GM12878 (cell line): ENCODE results near the gene KRT86. TPM values are rescaled to one million over a fixed set of nuclear protein-coding genes. Genes with fewer than 3 reads are reported as not detected.

Source experiments
- ATAC-seq: fragments of 200-7000 bp; cut with Tn5 transposase; 3 replicates; pipeline ENCODE4 v1.9.1; 2020; ENCODE audit warnings: mild to moderate bottlenecking, moderate library complexity
- BruUV-seq: library from RNA; stranded (reverse); fragments of 400-500 nt; replicated peaks from 2 replicates; lab custom pipeline; 2021; lab: Mats Ljungman, UMichigan
- CTCF ChIA-PET: fragments of 300-600 bp; sonication (Branson Sonifier 250); formaldehyde crosslinking; extraction: SDS; loops from one replicate; lab custom pipeline; 2021; ENCODE audit warnings: inconsistent platforms; lab: Yijun Ruan, JAX
- POLR2A ChIA-PET: fragments of 350-600 bp; formaldehyde crosslinking; extraction: SDS; loops from one replicate; lab custom pipeline; 2021; ENCODE audit warnings: inconsistent platforms; lab: Charles Lee
- RAD21 ChIA-PET: fragments of 300-600 bp; sonication (Branson Sonifier 250); formaldehyde crosslinking; loops from one replicate; lab custom pipeline; 2023; ENCODE audit warnings: antibody characterized with exemption; ENCODE audit not compliant: unreplicated experiment; lab: Charles Lee
- SMC1A ChIA-PET: fragments of 300-600 bp; sonication (Branson Sonifier 250); formaldehyde crosslinking; loops from one replicate; lab custom pipeline; 2023; ENCODE audit not compliant: unreplicated experiment, uncharacterized antibody; lab: Charles Lee
- DNase-seq: peaks from one replicate; pipeline ENCODE4 v3.0.0-alpha.2; 2011; ENCODE audit warnings: low read depth, low spot score
- FAIRE-seq: peaks from 3 replicates; lab custom pipeline; 2011; peaks lifted over from hg19 to GRCh38; lab: Jason Lieb, UNC
- H2AFZ ChIP-seq: 2 replicates; pipeline ENCODE4 v1.6.0; 2011; ENCODE audit warnings: low read depth, low read length, control low read depth; ENCODE audit not compliant: control insufficient read depth
- H3K27ac ChIP-seq: 2 replicates; pipeline ENCODE4 v1.5.1; 2011; ENCODE audit warnings: control low read depth; ENCODE audit not compliant: control insufficient read depth, insufficient read depth
- H3K27me3 ChIP-seq, 2 experiments: replicated peaks in 1 of 2; 2 replicates each; pipeline versions ENCODE4 v1.6.0 to v1.6.1; 2011; ENCODE audit warnings: low read length in 1 of 2; ENCODE audit not compliant: control insufficient read depth in 2 of 2, insufficient read depth in 2 of 2
- H3K36me3 ChIP-seq, 2 experiments: 2 replicates each; pipeline ENCODE4 v1.5.1; 2011; ENCODE audit warnings: low read length in 1 of 2; ENCODE audit not compliant: control insufficient read depth in 2 of 2, insufficient read depth in 2 of 2
- H3K4me1 ChIP-seq: 2 replicates; pipeline ENCODE4 v1.6.1; 2011; ENCODE audit warnings: mild to moderate bottlenecking, low read length, moderate library complexity, mixed read lengths; ENCODE audit not compliant: control insufficient read depth, insufficient read depth
- H3K4me2 ChIP-seq: 2 replicates; pipeline ENCODE4 v1.6.0; 2011; ENCODE audit warnings: control low read depth; ENCODE audit not compliant: control insufficient read depth, insufficient read depth
- H3K4me3 ChIP-seq: fragments of 200-600 bp; sonication (generic); 2 replicates; pipeline ENCODE4 v1.5.1; 2016
- H3K79me2 ChIP-seq: 2 replicates; pipeline ENCODE4 v1.6.0; 2011; ENCODE audit warnings: low read length; ENCODE audit not compliant: control insufficient read depth, insufficient read depth
- H3K9ac ChIP-seq: 2 replicates; pipeline ENCODE4 v1.8.0; 2011; ENCODE audit warnings: low read length, control low read depth, mixed read lengths; ENCODE audit not compliant: control insufficient read depth, insufficient read depth
- H3K9me3 ChIP-seq: replicated peaks from 3 replicates; pipeline ENCODE4 v1.5.1; 2011; ENCODE audit warnings: mild to moderate bottlenecking, low read length; ENCODE audit not compliant: control insufficient read depth, insufficient read depth
- H4K20me1 ChIP-seq: 2 replicates; pipeline ENCODE4 v1.6.0; 2011; ENCODE audit not compliant: control insufficient read depth, insufficient read depth
- BCL11A ChIP-seq: IDR thresholded peaks from 2 replicates; pipeline ENCODE4 v1.6.1; 2011; ENCODE audit warnings: low read depth, low read length
- CEBPB ChIP-seq, 2 experiments: fragments of 150-350 bp in 1 of 2; IDR thresholded peaks; 2 replicates each; pipeline ENCODE4 v1.6.1; 2012 to 2014; ENCODE audit warnings: low read depth in 2 of 2, low read length in 2 of 2, borderline replicate concordance in 1 of 2, inconsistent platforms in 1 of 2
- FOS ChIP-seq: IDR thresholded peaks from 3 replicates; pipeline ENCODE4 v1.6.1; 2011; ENCODE audit warnings: borderline replicate concordance; ENCODE audit not compliant: insufficient read length; ENCODE audit errors: extremely low read depth
- HCFC1 ChIP-seq: fragments of 150-350 bp; IDR thresholded peaks from 2 replicates; pipeline ENCODE4 v1.6.1; 2014; ENCODE audit warnings: low read length
- KDM1A ChIP-seq: fragments of 200-600 bp; sonication (generic); IDR thresholded peaks from 2 replicates; pipeline ENCODE4 v1.6.1; 2016; ENCODE audit warnings: borderline replicate concordance
- LARP7 ChIP-seq: fragments of 450-650 bp; IDR thresholded peaks from 2 replicates; pipeline ENCODE4 v1.6.1; 2017; ENCODE audit warnings: mild to moderate bottlenecking
- MYC ChIP-seq: IDR thresholded peaks from 2 replicates; pipeline ENCODE4 v1.6.1; 2011; ENCODE audit warnings: mild to moderate bottlenecking, low read length, moderate library complexity, inconsistent platforms; ENCODE audit not compliant: insufficient read depth, insufficient replicate concordance, insufficient read length, severe bottlenecking
- NFXL1 ChIP-seq: fragments of 450-650 bp; IDR thresholded peaks from 2 replicates; pipeline ENCODE4 v1.6.1; 2017; ENCODE audit warnings: antibody characterized with exemption, mild to moderate bottlenecking, borderline replicate concordance
- SUPT20H ChIP-seq: IDR thresholded peaks from 2 replicates; pipeline ENCODE4 v1.6.1; 2011; ENCODE audit warnings: low read depth, mild to moderate bottlenecking, low read length, moderate library complexity, borderline replicate concordance; ENCODE audit not compliant: control insufficient read depth
- TBL1XR1 ChIP-seq: IDR thresholded peaks from 2 replicates; pipeline ENCODE4 v1.6.1; 2012; ENCODE audit warnings: low read depth, low read length, improper control_type of control experiment
- TCF3 ChIP-seq: IDR thresholded peaks from 2 replicates; pipeline ENCODE4 v1.6.1; 2012; ENCODE audit warnings: low read depth, mild to moderate bottlenecking, low read length, borderline replicate concordance; ENCODE audit not compliant: insufficient read depth
- TCF7 ChIP-seq: IDR thresholded peaks from 2 replicates; pipeline ENCODE4 v1.6.1; 2014; ENCODE audit warnings: antibody characterized with exemption, borderline replicate concordance
- ZSCAN29 ChIP-seq: fragments of 450-650 bp; IDR thresholded peaks from 2 replicates; pipeline ENCODE4 v1.6.1; 2017; ENCODE audit warnings: mild to moderate bottlenecking, moderate library complexity
- WGBS: methylation state at CpG from one replicate; pipeline ENCODE4 v1.1.6; 2016; ENCODE audit warnings: low lambda C conversion rate; ENCODE audit not compliant: insufficient replicate concordance, insufficient coverage; ENCODE audit errors: missing lambda C conversion rate; 5-methylcytosine and 5-hydroxymethylcytosine counted together
- in situ Hi-C: fragments of 300-500 bp; cut with MboI; formaldehyde crosslinking; loops from 9 replicates; pipeline ENCODE4 v1.14.3; 2018; ENCODE audit warnings: mixed read lengths
- intact Hi-C: fragments of 100-400 bp; cut with micrococcal nuclease; formaldehyde crosslinking; loops from one replicate; pipeline ENCODE4 v1.14.2; 2022; ENCODE audit not compliant: unreplicated experiment
- polyA plus RNA-seq, 11 experiments: library from polyadenylated mRNA; depleted of rRNA in 4 of 11; unstranded in 6 of 11; stranded (reverse) in 5 of 11; fragments of >200 nt; fragmentation: Nextera tagmentation in 4 of 11; fragmentation: Illumina TruSeq in 1 of 11; extraction: Ambion mirVana in 4 of 11; extraction: Trizol in 1 of 11; gene quantifications; 1 replicate in 1 of 11; 2 replicates in 10 of 11; pipeline versions ENCODE4 v1.2.1 to v1.2.3, GENCODE V29; 2011 to 2016; ENCODE audit warnings: inconsistent platforms in 2 of 11, missing spikeins in 2 of 11, low read depth in 1 of 11
- total RNA-seq, 4 experiments: library from RNA; depleted of rRNA in 3 of 4; stranded (reverse); fragments of >200 nt in 3 of 4; fragmentation: Illumina TruSeq in 1 of 4; extraction: Trizol in 1 of 4; gene quantifications; 2 replicates each; pipeline versions ENCODE4 v1.2.1 to v1.2.3, GENCODE V29; 2013 to 2021
- TF ChIP-seq, protein P1 (sequence below): IDR thresholded peaks from 2 replicates; pipeline ENCODE4 v1.6.1; 2012; ENCODE audit warnings: low read depth, low read length, improper control_type of control experiment
- TF ChIP-seq, protein P2 (sequence below): IDR thresholded peaks from 2 replicates; pipeline ENCODE4 v1.6.1; 2012; ENCODE audit warnings: improper control_type of control experiment, low read depth, low read length; ENCODE audit not compliant: insufficient replicate concordance

KRT86 gene
- total and polyA plus RNA-seq, 10 of the 15 experiments (the other 5 are each of a cell fraction or from before 2014, with no cell fraction given), result 0.11 to 0.54 (median 0.18) TPM; not detected in 4

DNA sequence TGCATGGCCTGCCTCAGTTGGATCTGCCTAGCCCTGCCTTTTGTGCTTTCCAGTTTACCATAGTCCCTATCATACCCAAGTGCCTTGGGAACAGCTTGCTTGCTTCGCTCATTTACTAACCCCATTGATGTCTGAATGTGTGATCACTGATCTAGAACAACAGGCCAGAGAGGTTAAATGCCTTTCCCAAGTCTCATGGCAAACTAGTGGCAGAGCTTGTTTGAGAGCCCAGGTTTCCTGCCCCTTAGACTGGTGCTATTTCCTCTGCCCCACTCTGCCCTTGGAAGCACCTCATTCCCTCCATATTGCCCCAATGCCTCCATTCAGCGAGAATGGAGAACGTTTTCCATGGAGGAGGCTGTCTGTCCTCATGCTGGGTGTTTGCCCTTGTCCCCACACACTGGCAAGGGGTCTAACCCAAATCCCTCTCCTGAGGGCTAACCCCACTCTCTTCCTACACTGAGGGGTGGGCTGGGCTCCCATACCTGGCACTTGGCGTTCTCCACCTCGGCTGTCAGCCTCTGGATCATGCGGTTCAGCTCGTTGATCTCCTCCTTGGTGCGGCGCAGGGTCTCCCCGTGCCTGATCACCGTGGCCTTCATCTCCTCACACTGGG is 21.6 kb upstream of the KRT86 start (continued):
- TF ChIP-seq TCF3 (no peak), LARP7 (no peak), MYC (no peak), FOS (no peak), NFXL1 (no peak), BCL11A (no peak), KDM1A (no peak)
- TF ChIP-seq, protein P1, sequence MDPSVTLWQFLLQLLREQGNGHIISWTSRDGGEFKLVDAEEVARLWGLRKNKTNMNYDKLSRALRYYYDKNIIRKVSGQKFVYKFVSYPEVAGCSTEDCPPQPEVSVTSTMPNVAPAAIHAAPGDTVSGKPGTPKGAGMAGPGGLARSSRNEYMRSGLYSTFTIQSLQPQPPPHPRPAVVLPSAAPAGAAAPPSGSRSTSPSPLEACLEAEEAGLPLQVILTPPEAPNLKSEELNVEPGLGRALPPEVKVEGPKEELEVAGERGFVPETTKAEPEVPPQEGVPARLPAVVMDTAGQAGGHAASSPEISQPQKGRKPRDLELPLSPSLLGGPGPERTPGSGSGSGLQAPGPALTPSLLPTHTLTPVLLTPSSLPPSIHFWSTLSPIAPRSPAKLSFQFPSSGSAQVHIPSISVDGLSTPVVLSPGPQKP, result no peak

DNA sequence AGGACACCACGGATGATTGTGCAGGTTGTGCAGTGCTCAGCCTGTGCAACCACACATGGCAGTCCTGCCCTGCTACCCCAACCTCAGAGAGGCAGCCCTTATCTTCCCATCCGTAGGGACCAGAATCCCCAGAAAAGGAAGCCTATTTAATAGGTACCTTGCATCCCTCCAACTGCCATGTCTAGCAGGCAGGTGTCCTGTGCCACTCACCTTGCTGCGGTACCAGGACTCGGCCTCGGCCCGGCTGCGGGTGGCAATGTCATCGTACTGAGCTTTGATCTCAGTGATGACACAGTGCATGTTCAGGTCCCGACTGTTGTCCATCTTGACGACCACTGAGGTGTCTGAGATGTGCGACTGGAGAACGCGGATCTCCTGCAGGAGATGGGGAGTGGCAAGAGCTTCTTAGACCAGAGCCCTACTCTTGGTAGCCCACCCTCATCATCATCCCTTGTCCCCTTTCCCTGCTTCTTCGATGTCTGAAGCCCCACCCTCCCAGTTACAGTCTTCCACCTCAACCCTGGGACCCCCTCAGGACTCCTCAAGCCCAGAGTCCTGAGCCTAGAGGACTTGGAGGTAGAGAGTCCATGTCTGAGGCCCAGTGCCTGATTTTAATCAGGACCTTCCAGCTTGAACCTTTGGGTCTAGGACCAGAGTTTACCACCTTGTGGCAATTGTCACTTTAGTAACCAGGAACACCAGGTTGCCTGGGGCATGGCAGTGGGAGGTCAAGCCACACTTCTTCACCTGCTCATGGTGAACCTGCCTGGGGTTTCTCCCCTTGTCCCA is 20.9 kb upstream of the KRT86 start:
- Histone ChIP-seq H3K27ac (no peak overlapping the region), H3K4me2 (no peak overlapping the region), H3K27me3 (peaks cover 0 to 2% of the 10 kb centered on the region in 2 experiments; a peak in 3 of 4 replicates), H3K4me3 (no peak overlapping the region), H4K20me1 (no peaks in the 10 kb centered on the region), H2AFZ (no peak overlapping the region), H3K36me3 (no peaks in the 10 kb centered on the region), H3K79me2 (no peaks in the 10 kb centered on the region), H3K9me3 (no peaks in the 10 kb centered on the region), H3K9ac (no peak overlapping the region), H3K4me1 (no peaks in the 10 kb centered on the region; the same call in 1 of the 2 replicates)
- no peak for DNase-seq
- WGBS, result 66% methylated on average over 14 of the region's 14 CpGs
- ChIA-PET RAD21 (no interaction called here), POLR2A (no interaction called here), CTCF (interaction anchor here (1.6 kb wide), 1 partner anchor 9 kb away, joined by 3 read pairs; no protein-coding TSS in a partner anchor), SMC1A (no interaction called here)
- ATAC-seq, result no peak
- intact Hi-C loops, result no loop called here
- no peak for FAIRE-seq
- in situ Hi-C loops, result no loop called here
- no TSS peak for BruUV-seq
- TF ChIP-seq SUPT20H, result no peak
- TF ChIP-seq CEBPB (IDR thresholded peaks at IDR 0.05; ENCODE audit: borderline replicate concordance in 1 of 2, low read depth in 2 of 2, low read length in 2 of 2), result no peak
- TF ChIP-seq TBL1XR1, result no peak
- TF ChIP-seq HCFC1, result no peak
- TF ChIP-seq, protein P2, sequence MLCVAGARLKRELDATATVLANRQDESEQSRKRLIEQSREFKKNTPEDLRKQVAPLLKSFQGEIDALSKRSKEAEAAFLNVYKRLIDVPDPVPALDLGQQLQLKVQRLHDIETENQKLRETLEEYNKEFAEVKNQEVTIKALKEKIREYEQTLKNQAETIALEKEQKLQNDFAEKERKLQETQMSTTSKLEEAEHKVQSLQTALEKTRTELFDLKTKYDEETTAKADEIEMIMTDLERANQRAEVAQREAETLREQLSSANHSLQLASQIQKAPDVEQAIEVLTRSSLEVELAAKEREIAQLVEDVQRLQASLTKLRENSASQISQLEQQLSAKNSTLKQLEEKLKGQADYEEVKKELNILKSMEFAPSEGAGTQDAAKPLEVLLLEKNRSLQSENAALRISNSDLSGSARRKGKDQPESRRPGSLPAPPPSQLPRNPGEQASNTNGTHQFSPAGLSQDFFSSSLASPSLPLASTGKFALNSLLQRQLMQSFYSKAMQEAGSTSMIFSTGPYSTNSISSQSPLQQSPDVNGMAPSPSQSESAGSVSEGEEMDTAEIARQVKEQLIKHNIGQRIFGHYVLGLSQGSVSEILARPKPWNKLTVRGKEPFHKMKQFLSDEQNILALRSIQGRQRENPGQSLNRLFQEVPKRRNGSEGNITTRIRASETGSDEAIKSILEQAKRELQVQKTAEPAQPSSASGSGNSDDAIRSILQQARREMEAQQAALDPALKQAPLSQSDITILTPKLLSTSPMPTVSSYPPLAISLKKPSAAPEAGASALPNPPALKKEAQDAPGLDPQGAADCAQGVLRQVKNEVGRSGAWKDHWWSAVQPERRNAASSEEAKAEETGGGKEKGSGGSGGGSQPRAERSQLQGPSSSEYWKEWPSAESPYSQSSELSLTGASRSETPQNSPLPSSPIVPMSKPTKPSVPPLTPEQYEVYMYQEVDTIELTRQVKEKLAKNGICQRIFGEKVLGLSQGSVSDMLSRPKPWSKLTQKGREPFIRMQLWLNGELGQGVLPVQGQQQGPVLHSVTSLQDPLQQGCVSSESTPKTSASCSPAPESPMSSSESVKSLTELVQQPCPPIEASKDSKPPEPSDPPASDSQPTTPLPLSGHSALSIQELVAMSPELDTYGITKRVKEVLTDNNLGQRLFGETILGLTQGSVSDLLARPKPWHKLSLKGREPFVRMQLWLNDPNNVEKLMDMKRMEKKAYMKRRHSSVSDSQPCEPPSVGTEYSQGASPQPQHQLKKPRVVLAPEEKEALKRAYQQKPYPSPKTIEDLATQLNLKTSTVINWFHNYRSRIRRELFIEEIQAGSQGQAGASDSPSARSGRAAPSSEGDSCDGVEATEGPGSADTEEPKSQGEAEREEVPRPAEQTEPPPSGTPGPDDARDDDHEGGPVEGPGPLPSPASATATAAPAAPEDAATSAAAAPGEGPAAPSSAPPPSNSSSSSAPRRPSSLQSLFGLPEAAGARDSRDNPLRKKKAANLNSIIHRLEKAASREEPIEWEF, result no peak
- TF ChIP-seq ZSCAN29, result no peak
- no peak for TF ChIP-seq TCF7
- no peak for TF ChIP-seq TCF3
